ENCODE data around the gene GPR87. TPM values are rescaled to one million over a fixed set of nuclear protein-coding genes. Genes with fewer than 3 reads are reported as not detected.

Gene GPR87
- total RNA-seq, 1 experiment from 2014 or later = not detected

- intact Hi-C loops (cut with micrococcal nuclease; ENCODE audit: unreplicated experiment) = no loop called here
- CTCF ChIA-PET = no interaction called here
Measured at GRCh38 chr3:151278230-151278629, 38.4 kb downstream of the GPR87 start, which contains the start of gene P2RY14. P2RY14 (minus strand) TSS chr3:151278542; CDS start chr3:151214316, 64,226 bp downstream.

GRCh38 chr3:151276687-151277042 is 40.0 kb downstream of the GPR87 start:
- intact Hi-C loops (cut with micrococcal nuclease; ENCODE audit: unreplicated experiment) = no loop called here
- H3K27me3 ChIP-seq (replicated peaks; ENCODE audit: insufficient read depth, low read depth, low read length, poor library complexity) = no peaks in the 10 kb centered on the region
- DNase-seq (ENCODE audit: low spot score) = no peak
- no peaks in the 10 kb centered on the region for H3K9me3 ChIP-seq (ENCODE audit: low read depth, low read length, poor library complexity, severe bottlenecking)
- no peaks in the 10 kb centered on the region for H3K4me1 ChIP-seq (ENCODE audit: insufficient read depth, low read length, poor library complexity, severe bottlenecking)
- no peak overlapping the region for H3K27ac ChIP-seq (ENCODE audit: low read depth, low read length, poor library complexity, severe bottlenecking)
- ChIA-PET POLR2A (ENCODE audit: low non-redundant PET) (no interaction called here), CTCF (no interaction called here)
- no peak overlapping the region for H3K4me3 ChIP-seq (ENCODE audit: low read depth, low read length, poor library complexity, severe bottlenecking)
- no TSS peak for BruUV-seq (replicated peaks)
- no peaks in the 10 kb centered on the region for H3K36me3 ChIP-seq (ENCODE audit: insufficient read depth, low read length, poor library complexity, severe bottlenecking)
- TF ChIP-seq EZH2 (IDR thresholded peaks at IDR 0.05; ENCODE audit: borderline replicate concordance, low read depth, low read length, poor library complexity, severe bottlenecking) (no peak), CTCF (conservative IDR thresholded peaks at IDR 0.05; ENCODE audit: low read depth, low read length) (no peak)

More at GRCh38 chr3:151278230-151278629, 38.4 kb downstream of the GPR87 start, which contains the start of gene P2RY14:
- no TSS peak for BruUV-seq (replicated peaks)
- H3K27me3 ChIP-seq (replicated peaks; ENCODE audit: insufficient read depth, low read depth, low read length, poor library complexity) = no peaks in the 10 kb centered on the region
- POLR2A ChIA-PET (ENCODE audit: low non-redundant PET) = interaction anchor here (0.6 kb wide), 1 partner anchor 29 kb away, joined by 5 read pairs; no protein-coding TSS in a partner anchor
- H3K36me3 ChIP-seq (ENCODE audit: insufficient read depth, low read length, poor library complexity, severe bottlenecking) = no peaks in the 10 kb centered on the region
- no peak within 1 kb of the TSS for H3K4me3 ChIP-seq (ENCODE audit: low read depth, low read length, poor library complexity, severe bottlenecking)
- H3K4me1 ChIP-seq (ENCODE audit: insufficient read depth, low read length, poor library complexity, severe bottlenecking) = no peaks in the 10 kb centered on the region
- no peak for DNase-seq (ENCODE audit: low spot score)
- TF ChIP-seq EZH2 (IDR thresholded peaks at IDR 0.05; ENCODE audit: borderline replicate concordance, low read depth, low read length, poor library complexity, severe bottlenecking) = no peak
- no peak for TF ChIP-seq CTCF (conservative IDR thresholded peaks at IDR 0.05; ENCODE audit: low read depth, low read length)
- H3K9me3 ChIP-seq (ENCODE audit: low read depth, low read length, poor library complexity, severe bottlenecking) = no peaks in the 10 kb centered on the region
- H3K27ac ChIP-seq (ENCODE audit: low read depth, low read length, poor library complexity, severe bottlenecking) = no peak within 1 kb of the TSS

GRCh38 chr3:151276038-151276686 is 40.5 kb downstream of the GPR87 start:
- TF ChIP-seq EZH2 (IDR thresholded peaks at IDR 0.05; ENCODE audit: borderline replicate concordance, low read depth, low read length, poor library complexity, severe bottlenecking) (no peak), CTCF (conservative IDR thresholded peaks at IDR 0.05; ENCODE audit: low read depth, low read length) (no peak)

More at GRCh38 chr3:151276038-151276686, 40.5 kb downstream of the GPR87 start:
- no peak overlapping the region for H3K27ac ChIP-seq (ENCODE audit: low read depth, low read length, poor library complexity, severe bottlenecking)
- no peaks in the 10 kb centered on the region for H3K9me3 ChIP-seq (ENCODE audit: low read depth, low read length, poor library complexity, severe bottlenecking)
- no TSS peak for BruUV-seq (replicated peaks)
- H3K4me3 ChIP-seq (ENCODE audit: low read depth, low read length, poor library complexity, severe bottlenecking) = no peak overlapping the region
- ChIA-PET POLR2A (ENCODE audit: low non-redundant PET) (no interaction called here), CTCF (no interaction called here)
- no peak for DNase-seq (ENCODE audit: low spot score)
- intact Hi-C loops (cut with micrococcal nuclease; ENCODE audit: unreplicated experiment) = no loop called here
- H3K27me3 ChIP-seq (replicated peaks; ENCODE audit: insufficient read depth, low read depth, low read length, poor library complexity) = no peaks in the 10 kb centered on the region
- no peaks in the 10 kb centered on the region for H3K36me3 ChIP-seq (ENCODE audit: insufficient read depth, low read length, poor library complexity, severe bottlenecking)
- H3K4me1 ChIP-seq (ENCODE audit: insufficient read depth, low read length, poor library complexity, severe bottlenecking) = no peaks in the 10 kb centered on the region
